Loucy (cell line): ENCODE results near the gene GPR35.

Experiments
- H2AFZ ChIP-seq: fragments of 200-600 bp; sonication (generic); 2 replicates; pipeline ENCODE4 v1.6.0; 2016; ENCODE audit warnings: antibody characterized with exemption, mild to moderate bottlenecking, low read length, moderate library complexity
- H3F3A ChIP-seq: fragments of 200-600 bp; 2 replicates; pipeline ENCODE4 v1.6.0; 2016; ENCODE audit warnings: antibody characterized with exemption, low read depth, mild to moderate bottlenecking
- H3K27me3 ChIP-seq: fragments of 200-600 bp; sonication (generic); 2 replicates; pipeline ENCODE4 v1.6.1; 2014; ENCODE audit warnings: low read length, mild to moderate bottlenecking; ENCODE audit not compliant: insufficient read depth, poor library complexity, severe bottlenecking
- H3K36me3 ChIP-seq: fragments of 200-600 bp; sonication (generic); 2 replicates; pipeline ENCODE4 v1.6.1; 2016; ENCODE audit warnings: low read length; ENCODE audit not compliant: insufficient read depth
- H3K4me1 ChIP-seq: fragments of 200-600 bp; sonication (generic); 2 replicates; pipeline ENCODE4 v1.5.1; 2014; ENCODE audit warnings: low read length, mild to moderate bottlenecking; ENCODE audit not compliant: insufficient read depth, poor library complexity, severe bottlenecking
- H3K4me2 ChIP-seq: fragments of 200-600 bp; sonication (generic); 2 replicates; pipeline ENCODE4 v1.6.0; 2014; ENCODE audit warnings: antibody characterized with exemption, low read length, low read depth, mild to moderate bottlenecking; ENCODE audit not compliant: poor library complexity, severe bottlenecking
- H3K4me3 ChIP-seq: fragments of 200-600 bp; sonication (generic); 2 replicates; pipeline ENCODE4 v1.5.1; 2014; ENCODE audit warnings: low read length, mild to moderate bottlenecking, mixed read lengths; ENCODE audit not compliant: poor library complexity, severe bottlenecking
- H3K79me2 ChIP-seq: fragments of 200-600 bp; sonication (generic); 2 replicates; pipeline ENCODE4 v1.6.1; 2014; ENCODE audit warnings: low read length; ENCODE audit not compliant: insufficient read depth
- H3K9ac ChIP-seq: fragments of 200-600 bp; sonication (generic); 2 replicates; pipeline ENCODE4 v1.6.0; 2014; ENCODE audit warnings: mild to moderate bottlenecking, low read depth, low read length, moderate library complexity; ENCODE audit not compliant: poor library complexity, severe bottlenecking
- H3K9me2 ChIP-seq: fragments of 200-600 bp; sonication (generic); replicated peaks from 2 replicates; pipeline ENCODE4 v1.6.1; 2016; ENCODE audit warnings: low read depth, low read length, mixed read lengths
- H3K9me3 ChIP-seq: fragments of 200-600 bp; sonication (generic); 2 replicates; pipeline ENCODE4 v1.6.1; 2014; ENCODE audit warnings: mild to moderate bottlenecking, antibody characterized with exemption, low read length, low read depth; ENCODE audit not compliant: insufficient read depth
- H4K20me1 ChIP-seq: fragments of 200-600 bp; sonication (generic); 2 replicates; pipeline ENCODE4 v1.6.0; 2014; ENCODE audit warnings: antibody characterized with exemption, low read length, mild to moderate bottlenecking; ENCODE audit not compliant: insufficient read depth, poor library complexity, severe bottlenecking
- CTCF ChIP-seq: fragments of 200-600 bp; sonication (generic); conservative IDR thresholded peaks from 2 replicates; pipeline ENCODE4 v1.5.1; 2014; ENCODE audit warnings: mild to moderate bottlenecking, antibody characterized with exemption, low read length
- EZH2phosphoT487 ChIP-seq: fragments of 200-600 bp; IDR thresholded peaks from 2 replicates; pipeline ENCODE4 v1.6.1; 2018; ENCODE audit warnings: antibody characterized with exemption, mild to moderate bottlenecking, moderate library complexity, borderline replicate concordance

Gene GPR35

GRCh38 chr2:240600451-240600961, 24.8 kb upstream of the GPR35 start:
- TF ChIP-seq CTCF (no peak), EZH2phosphoT487 (no peak)

GRCh38 chr2:240601061-240601830, 24.0 kb upstream of the GPR35 start:
- Histone ChIP-seq H3K9me2 (no peaks in the 10 kb centered on the region), H3K9ac (no peak overlapping the region), H3K4me1 (no peaks in the 10 kb centered on the region), H3K36me3 (peaks cover 11% of the 10 kb centered on the region; the same call in 1 of the 2 replicates), H4K20me1 (no peaks in the 10 kb centered on the region), H3K27me3 (no peaks in the 10 kb centered on the region), H3K79me2 (no peaks in the 10 kb centered on the region), H3K4me2 (no peak overlapping the region), H2AFZ (no peak overlapping the region), H3K4me3 (no peak overlapping the region), H3K9me3 (no peaks in the 10 kb centered on the region), H3F3A (no peaks in the 10 kb centered on the region)
- no peak for TF ChIP-seq CTCF
- TF ChIP-seq EZH2phosphoT487 = no peak

More at GRCh38 chr2:240600451-240600961, 24.8 kb upstream of the GPR35 start:
- Histone ChIP-seq H3K4me1 (no peaks in the 10 kb centered on the region), H3K27me3 (no peaks in the 10 kb centered on the region), H3K36me3 (peaks cover 11% of the 10 kb centered on the region; the same call in 1 of the 2 replicates), H4K20me1 (peaks cover 5% of the 10 kb centered on the region), H3K79me2 (no peaks in the 10 kb centered on the region), H3F3A (no peaks in the 10 kb centered on the region), H3K4me3 (no peak overlapping the region), H3K9ac (no peak overlapping the region), H3K4me2 (no peak overlapping the region), H3K9me2 (no peaks in the 10 kb centered on the region), H2AFZ (no peak overlapping the region), H3K9me3 (no peaks in the 10 kb centered on the region)

GRCh38 chr2:240601831-240602160, 23.5 kb upstream of the GPR35 start:
- Histone ChIP-seq H3K4me1 (no peaks in the 10 kb centered on the region), H3K4me2 (no peak overlapping the region), H3K79me2 (no peaks in the 10 kb centered on the region), H3K36me3 (peaks cover 11% of the 10 kb centered on the region; the same call in 1 of the 2 replicates), H3K9me3 (no peaks in the 10 kb centered on the region), H4K20me1 (no peaks in the 10 kb centered on the region), H3K9me2 (no peaks in the 10 kb centered on the region), H3K9ac (no peak overlapping the region), H3K4me3 (no peak overlapping the region), H3F3A (no peaks in the 10 kb centered on the region), H3K27me3 (no peaks in the 10 kb centered on the region), H2AFZ (no peak overlapping the region)
- no peak for TF ChIP-seq EZH2phosphoT487
- no peak for TF ChIP-seq CTCF
